K562 (cell line): ENCODE measurements around the gene FCSK. TPM values are rescaled to one million over a fixed set of nuclear protein-coding genes. Genes with fewer than 3 reads are reported as not detected.

Experiments
- ATAC-seq: fragments of 200-7000 bp; cut with Tn5 transposase; 3 replicates; pipeline ENCODE4 v1.9.1; 2020; ENCODE audit warnings: moderate library complexity
- BruUV-seq: library from RNA; stranded (reverse); fragments of 400-500 nt; replicated peaks from 2 replicates; lab custom pipeline; 2021; lab: Mats Ljungman, UMichigan
- CTCF ChIA-PET: fragments of 300-600 bp; formaldehyde crosslinking; extraction: SDS; loops from one replicate; lab custom pipeline; 2021; ENCODE audit warnings: low intra/inter-chr PET ratio; lab: Yijun Ruan, JAX
- POLR2A ChIA-PET: fragments of 300-600, 350-650 bp; sonication (Branson Sonifier 250); formaldehyde crosslinking; extraction: SDS; loops from one replicate; lab custom pipeline; 2021; ENCODE audit warnings: antibody characterized with exemption, inconsistent platforms; lab: Yijun Ruan, JAX
- DNase-seq, 4 experiments: peaks; one replicate each; pipeline versions ENCODE4 v3.0.0 to v3.0.0-alpha.2; 2011 to 2018; ENCODE audit warnings: low spot score in 3 of 4, mixed read lengths in 3 of 4; ENCODE audit errors: extremely low read depth in 1 of 4
- FAIRE-seq: peaks from 2 replicates; lab custom pipeline; 2011; peaks lifted over from hg19 to GRCh38; lab: Jason Lieb, UNC
- H2AFZ ChIP-seq: 2 replicates; pipeline ENCODE4 v1.6.0; 2011; ENCODE audit warnings: low read depth, low read length, control low read depth, inconsistent platforms
- H3K27ac ChIP-seq: fragments of 200-600 bp; 3 replicates; pipeline ENCODE4 v1.8.0; 2011; ENCODE audit warnings: low read depth, mild to moderate bottlenecking, control low read depth, inconsistent platforms, low read length, moderate library complexity, mixed read lengths; ENCODE audit errors: extremely low read depth
- H3K27me3 ChIP-seq, 2 experiments: fragments of 300-600 bp in 1 of 2; 2 replicates in 1 of 2; 3 replicates in 1 of 2; pipeline versions ENCODE4 v1.6.0 to v1.8.0; 2011; ENCODE audit warnings: inconsistent platforms in 2 of 2, low read length in 2 of 2, mild to moderate bottlenecking in 1 of 2, mixed read lengths in 1 of 2, moderate library complexity in 1 of 2; ENCODE audit not compliant: control insufficient read depth in 2 of 2, insufficient read depth in 2 of 2
- H3K36me3 ChIP-seq: fragments of 300-600 bp; 3 replicates; pipeline ENCODE4 v1.8.0; 2011; ENCODE audit warnings: mild to moderate bottlenecking, low read length, inconsistent platforms; ENCODE audit not compliant: control insufficient read depth, insufficient read depth
- H3K4me1 ChIP-seq, 2 experiments: fragments of 200-600 bp in 1 of 2; replicated peaks in 1 of 2; 2 replicates in 1 of 2; 3 replicates in 1 of 2; pipeline versions ENCODE4 v1.5.1 to v1.8.0; 2011; ENCODE audit warnings: inconsistent platforms in 2 of 2, low read length in 2 of 2, mild to moderate bottlenecking in 1 of 2, mixed read lengths in 1 of 2, moderate library complexity in 1 of 2; ENCODE audit not compliant: control insufficient read depth in 2 of 2, insufficient read depth in 2 of 2
- H3K4me2 ChIP-seq: 2 replicates; pipeline ENCODE4 v1.6.1; 2011; ENCODE audit warnings: low read length, control low read depth, inconsistent platforms, mixed read lengths; ENCODE audit not compliant: insufficient read depth
- H3K4me3 ChIP-seq: fragments of 200-600 bp; sonication (generic), shearing (Covaris generic); 2 replicates; pipeline ENCODE4 v1.5.1; 2016; ENCODE audit warnings: control low read depth, inconsistent platforms
- H3K79me2 ChIP-seq: fragments of 200-600 bp; 3 replicates; pipeline ENCODE4 v1.8.0; 2011; ENCODE audit warnings: low read length, inconsistent platforms; ENCODE audit not compliant: control insufficient read depth, insufficient read depth
- H3K9ac ChIP-seq, 2 experiments: 2 replicates each; pipeline versions ENCODE4 v1.6.0 to v1.6.1; 2011; ENCODE audit warnings: low read depth in 2 of 2, low read length in 2 of 2, control low read depth in 1 of 2, inconsistent platforms in 1 of 2, mild to moderate bottlenecking in 1 of 2, mixed read lengths in 1 of 2; ENCODE audit not compliant: insufficient read depth in 1 of 2
- H3K9me1 ChIP-seq: one replicate; pipeline ENCODE4 v1.6.0; 2011; ENCODE audit warnings: inconsistent platforms, mild to moderate bottlenecking, low read length, moderate library complexity; ENCODE audit not compliant: control insufficient read depth, insufficient read depth
- H3K9me3 ChIP-seq: replicated peaks from 2 replicates; pipeline ENCODE4 v1.5.1; 2011; ENCODE audit warnings: low read depth, low read length, inconsistent platforms; ENCODE audit not compliant: control insufficient read depth, insufficient read depth
- H4K20me1 ChIP-seq: replicated peaks from 2 replicates; pipeline ENCODE4 v1.6.1; 2011; ENCODE audit warnings: low read length, inconsistent platforms, mixed read lengths; ENCODE audit not compliant: control insufficient read depth, insufficient read depth
- ATF1 ChIP-seq, 2 experiments: fragments of 450-650 bp in 1 of 2; IDR thresholded peaks; 2 replicates each; pipeline ENCODE4 v1.6.1; 2016; ENCODE audit warnings: missing compliant biosample characterization in 1 of 2, missing genetic modification characterization in 1 of 2
- E2F6 ChIP-seq, 2 experiments: IDR thresholded peaks; 2 replicates each; pipeline ENCODE4 v1.6.1; 2011; ENCODE audit warnings: borderline replicate concordance in 1 of 2, control low read depth in 1 of 2, low read depth in 1 of 2, low read length in 1 of 2, mild to moderate bottlenecking in 1 of 2, mixed read lengths in 1 of 2, moderate library complexity in 1 of 2; ENCODE audit not compliant: insufficient read depth in 1 of 2, insufficient read length in 1 of 2, poor library complexity in 1 of 2, severe bottlenecking in 1 of 2; ENCODE audit errors: extremely low read depth in 1 of 2
- FUS ChIP-seq: fragments of 200-400 bp; formaldehyde crosslinking; optimal IDR thresholded peaks from 2 replicates; pipeline ENCODE3; 2017; ENCODE audit warnings: low read depth, low read length
- HMBOX1 ChIP-seq: sonication (generic); IDR thresholded peaks from 2 replicates; pipeline ENCODE4 v1.6.1; 2016
- MCM3 ChIP-seq: fragments of 450-650 bp; IDR thresholded peaks from 2 replicates; pipeline ENCODE4 v1.6.1; 2016
- MITF ChIP-seq: IDR thresholded peaks from 2 replicates; pipeline ENCODE4 v1.6.1; 2014; ENCODE audit warnings: antibody characterized with exemption
- NFE2L1 ChIP-seq: fragments of 450-650 bp; IDR thresholded peaks from 2 replicates; pipeline ENCODE4 v1.6.1; 2016; ENCODE audit warnings: missing genetic modification characterization, low read depth, mild to moderate bottlenecking, missing compliant biosample characterization, moderate library complexity, borderline replicate concordance
- NKRF ChIP-seq: fragments of 450-650 bp; IDR thresholded peaks from 2 replicates; pipeline ENCODE4 v1.6.1; 2016; ENCODE audit warnings: borderline replicate concordance
- PCBP2 ChIP-seq: fragments of 200-400 bp; formaldehyde crosslinking; IDR thresholded peaks from 2 replicates; pipeline ENCODE4 v1.6.1; 2018; ENCODE audit warnings: low read length, low read depth, mild to moderate bottlenecking, moderate library complexity; ENCODE audit not compliant: poor library complexity, severe bottlenecking
- TAF1 ChIP-seq: IDR thresholded peaks from 2 replicates; pipeline ENCODE4 v1.6.1; 2011; ENCODE audit warnings: mild to moderate bottlenecking, low read length, moderate library complexity; ENCODE audit not compliant: insufficient read depth, control insufficient read depth, severe bottlenecking; ENCODE audit errors: extremely low read depth
- ZNF280A ChIP-seq: fragments of 450-650 bp; IDR thresholded peaks from 2 replicates; pipeline ENCODE4 v1.6.1; 2018; ENCODE audit warnings: mild to moderate bottlenecking, low read depth; ENCODE audit not compliant: partially characterized antibody
- WGBS: fragments of 100-300 bp; shearing (Covaris generic); methylation state at CpG from one replicate; pipeline ENCODE4 v1.1.6; 2016; ENCODE audit warnings: low coverage, mixed read lengths; ENCODE audit not compliant: insufficient coverage; ENCODE audit errors: missing lambda C conversion rate; 5-methylcytosine and 5-hydroxymethylcytosine counted together
- in situ Hi-C: fragments of 300-500 bp; cut with MboI; formaldehyde crosslinking; loops from 4 replicates; pipeline ENCODE4 v1.15.0; 2018; ENCODE audit warnings: inconsistent platforms, mixed read lengths
- intact Hi-C: fragments of 100-400 bp; cut with micrococcal nuclease; formaldehyde crosslinking; loops from 2 replicates; pipeline ENCODE4 v1.14.2; 2022
- polyA plus RNA-seq, 8 experiments: library from polyadenylated mRNA; depleted of rRNA in 4 of 8; stranded (reverse) in 5 of 8; unstranded in 3 of 8; fragments of >200 nt; fragmentation: Nextera tagmentation in 2 of 8; fragmentation: Illumina TruSeq in 1 of 8; extraction: Ambion mirVana in 2 of 8; extraction: Trizol in 1 of 8; gene quantifications; 2 replicates each; pipeline versions ENCODE4 v1.2.1 to v1.2.3, GENCODE V29; 2011 to 2014; ENCODE audit warnings: inconsistent platforms in 1 of 8, missing spikeins in 1 of 8
- total RNA-seq, 7 experiments: library from RNA; depleted of rRNA in 6 of 7; stranded (reverse); fragments of >200 nt in 6 of 7; fragmentation: Illumina TruSeq in 2 of 7; extraction: Trizol in 2 of 7; gene quantifications; 2 replicates each; pipeline versions ENCODE4 v1.2.1 to v1.2.3, GENCODE V29; 2011 to 2021; ENCODE audit warnings: low replicate concordance in 1 of 7

Gene FCSK
- total and polyA plus RNA-seq, 9 of the 15 experiments (the other 6 are each of a cell fraction or from before 2014, with no cell fraction given), result 0.92 to 18.6 (median 8.3) TPM

- Histone ChIP-seq H3K9me1 (no peaks in the 10 kb centered on the region), H3K27me3 (no peaks in the 10 kb centered on the region), H3K4me3 (peak within 1 kb of the TSS; percentile 75), H3K4me2 (peak within 1 kb of the TSS; percentile 89), H3K4me1 (peaks cover 2 to 18% of the 10 kb centered on the region in 2 experiments; a peak in 4 of 5 replicates), H3K9me3 (no peaks in the 10 kb centered on the region), H3K27ac (peak within 1 kb of the TSS; percentile 89), H2AFZ (peak within 1 kb of the TSS; percentile 57), H3K9ac (peak within 1 kb of the TSS; percentile 90 to 95), H3K36me3 (peaks cover 34% of the 10 kb centered on the region), H3K79me2 (peaks cover 68% of the 10 kb centered on the region), H4K20me1 (peaks cover 23% of the 10 kb centered on the region)
- ChIA-PET POLR2A (interaction anchor here (0.6 to 1.7 kb wide), 13 partner anchors 10 to 1891 kb away, joined by 3 to 7 read pairs (median 3); partner anchors contain the start of genes DDX19A and FCSK), CTCF (no interaction called here)
- intact Hi-C loops, result loop anchor here (5.0 to 10.0 kb wide), 3 partner anchors 126 to 238 kb away; partner anchors contain the start of gene AARS1
- FAIRE-seq (peak; percentile 72), DNase-seq (peak; percentile 88 to 93 (median 90)), ATAC-seq (peak; percentile 75)
- TSS peak; percentile 90 for BruUV-seq
- under 1% methylated on average over 32 of the region's 36 CpGs for WGBS
- in situ Hi-C loops, result no loop called here
- TF ChIP-seq ATF1 (CRISPR knock-in tag; IDR thresholded peaks at IDR 0.05) (no peak), ATF1 (tag; IDR thresholded peaks at IDR 0.05) (peak; percentile 74), E2F6 (IDR thresholded peaks at IDR 0.05; ENCODE audit: borderline replicate concordance in 1 of 2, extremely low read depth in 1 of 2, insufficient read depth in 1 of 2, insufficient read length in 1 of 2, low read depth in 1 of 2, low read length in 1 of 2, poor library complexity in 1 of 2, severe bottlenecking in 1 of 2) (peak; percentile 39 to 44), MITF (no peak), ZNF280A (no peak), NKRF (peak; percentile 71; the same call in 1 of the 2 replicates), MCM3 (no peak), HMBOX1 (no peak), NFE2L1 (no peak), FUS (no peak), PCBP2 (no peak), TAF1 (peak; percentile 93)
Measured at GRCh38 chr16:70523076-70523742, 68.8 kb downstream of the FCSK start, which contains the start of gene COG4. TSS of gene COG4 (minus strand) at chr16:70523554. CDS start at chr16:70523543, 11 bp downstream.
